MM.1S (cell line): ENCODE measurements around the gene PCDHA12.
"Not testable (repeated sequence)": the region's sequence is repeated elsewhere in the genome, so short reads cannot be mapped to it uniquely, and the experiment has no call there.

ENCODE experiments used
- DNase-seq: peaks from one replicate; pipeline ENCODE4 v3.0.0-alpha.2; 2015
- H2AFZ ChIP-seq: fragments of 300-600 bp; sonication (generic); 2 replicates; pipeline ENCODE4 v1.6.0; 2016; ENCODE audit warnings: antibody characterized with exemption, low read length
- H3F3A ChIP-seq: fragments of 300-600 bp; sonication (generic); 2 replicates; pipeline ENCODE4 v1.6.1; 2016; ENCODE audit warnings: mild to moderate bottlenecking, antibody characterized with exemption, low read length, moderate library complexity, mixed read lengths; ENCODE audit not compliant: insufficient read depth
- H3K27ac ChIP-seq: fragments of 300-600 bp; sonication (generic); 2 replicates; pipeline ENCODE4 v1.5.1; 2016; ENCODE audit warnings: mild to moderate bottlenecking, low read length
- H3K27me3 ChIP-seq: fragments of 300-600 bp; sonication (generic); replicated peaks from 2 replicates; pipeline ENCODE4 v1.6.0; 2016; ENCODE audit warnings: low read length; ENCODE audit not compliant: insufficient read depth
- H3K36me3 ChIP-seq: fragments of 300-600 bp; sonication (generic); replicated peaks from 2 replicates; pipeline ENCODE4 v1.6.1; 2016; ENCODE audit warnings: mild to moderate bottlenecking, low read length, mixed read lengths; ENCODE audit not compliant: insufficient read depth
- H3K4me1 ChIP-seq: fragments of 300-600 bp; sonication (generic); 2 replicates; pipeline ENCODE4 v1.6.1; 2016; ENCODE audit warnings: low read length, mixed read lengths
- H3K4me2 ChIP-seq: fragments of 300-600 bp; sonication (generic); 2 replicates; pipeline ENCODE4 v1.6.0; 2016; ENCODE audit warnings: low read depth, low read length
- H3K4me3 ChIP-seq: fragments of 300-600 bp; sonication (generic); 2 replicates; pipeline ENCODE4 v1.5.1; 2016; ENCODE audit warnings: low read length, mixed read lengths
- H3K79me2 ChIP-seq: fragments of 300-600 bp; sonication (generic); 2 replicates; pipeline ENCODE4 v1.6.1; 2016; ENCODE audit warnings: mixed run types, low read length, mixed read lengths
- H3K9ac ChIP-seq: fragments of 300-600 bp; sonication (generic); 2 replicates; pipeline ENCODE4 v1.6.1; 2016; ENCODE audit warnings: low read length, mixed read lengths
- H3K9me2 ChIP-seq: fragments of 300-600 bp; sonication (generic); replicated peaks from 2 replicates; pipeline ENCODE4 v1.6.1; 2016; ENCODE audit warnings: mild to moderate bottlenecking, low read length, mixed read lengths; ENCODE audit not compliant: insufficient read depth
- H3K9me3 ChIP-seq: fragments of 300-600 bp; sonication (generic); replicated peaks from 2 replicates; pipeline ENCODE4 v1.6.1; 2016; ENCODE audit warnings: mild to moderate bottlenecking, low read length, mixed read lengths; ENCODE audit not compliant: insufficient read depth
- H4K20me1 ChIP-seq: fragments of 300-600 bp; sonication (generic); 2 replicates; pipeline ENCODE4 v1.6.1; 2016; ENCODE audit warnings: mild to moderate bottlenecking, low read length, moderate library complexity, mixed read lengths; ENCODE audit not compliant: insufficient read depth
- CTCF ChIP-seq: fragments of 300-600 bp; sonication (generic); IDR thresholded peaks from 2 replicates; pipeline ENCODE4 v1.5.1; 2016; ENCODE audit warnings: antibody characterized with exemption, low read length, mixed read lengths
- EZH2 ChIP-seq: fragments of 300-600 bp; sonication (generic); optimal IDR thresholded peaks from 2 replicates; pipeline ENCODE3; 2017; ENCODE audit warnings: low read depth, mild to moderate bottlenecking, antibody characterized with exemption, low read length, mixed read lengths
- EZH2phosphoT487 ChIP-seq: fragments of 300-600 bp; sonication (generic); IDR thresholded peaks from 2 replicates; pipeline ENCODE4 v1.6.1; 2018; ENCODE audit warnings: antibody characterized with exemption, low read length

The PCDHA12 gene

DNA sequence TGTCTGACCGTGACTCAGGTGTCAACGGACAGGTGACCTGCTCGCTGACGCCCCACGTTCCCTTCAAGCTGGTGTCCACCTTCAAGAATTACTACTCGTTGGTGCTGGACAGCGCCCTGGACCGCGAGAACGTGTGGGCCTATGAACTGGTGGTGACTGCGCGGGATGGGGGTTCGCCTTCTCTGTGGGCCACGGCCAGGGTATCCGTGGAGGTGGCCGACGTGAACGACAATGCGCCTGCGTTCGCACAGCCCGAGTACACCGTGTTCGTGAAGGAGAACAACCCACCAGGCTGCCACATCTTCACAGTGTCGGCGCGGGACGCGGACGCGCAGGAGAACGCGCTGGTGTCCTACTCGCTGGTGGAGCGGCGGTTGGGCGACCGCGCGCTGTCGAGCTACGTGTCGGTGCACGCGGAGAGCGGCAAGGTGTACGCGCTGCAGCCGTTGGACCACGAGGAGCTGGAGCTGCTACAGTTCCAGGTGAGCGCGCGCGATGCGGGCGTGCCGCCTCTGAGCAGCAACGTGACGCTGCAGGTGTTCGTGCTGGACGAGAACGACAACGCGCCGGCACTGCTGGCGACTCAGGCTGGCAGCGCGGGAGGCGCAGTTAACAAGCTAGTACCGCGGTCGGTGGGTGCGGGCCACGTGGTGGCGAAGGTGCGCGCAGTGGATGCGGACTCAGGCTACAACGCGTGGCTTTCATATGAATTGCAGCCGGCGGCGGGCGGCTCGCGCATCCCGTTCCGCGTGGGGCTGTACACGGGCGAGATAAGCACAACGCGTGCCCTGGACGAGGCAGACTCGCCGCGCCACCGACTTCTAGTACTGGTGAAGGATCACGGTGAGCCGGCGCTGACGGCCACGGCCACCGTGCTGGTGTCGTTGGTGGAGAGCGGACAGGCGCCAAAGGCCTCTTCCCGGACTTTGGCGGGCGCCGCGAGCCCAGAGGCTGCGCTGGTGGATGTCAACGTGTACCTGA is 4.6 kb upstream of the PCDHA12 start:
- Histone ChIP-seq H3K79me2 (no peaks in the 10 kb centered on the region), H3K9me3 (no peaks in the 10 kb centered on the region), H3F3A (no peaks in the 10 kb centered on the region), H3K9me2 (no peaks in the 10 kb centered on the region), H3K36me3 (no peaks in the 10 kb centered on the region), H3K4me2 (no peak overlapping the region), H3K4me3 (no peak overlapping the region), H3K27me3 (no peaks in the 10 kb centered on the region), H3K27ac (no peak overlapping the region), H3K4me1 (no peaks in the 10 kb centered on the region), H4K20me1 (no peaks in the 10 kb centered on the region), H2AFZ (no peak overlapping the region), H3K9ac (no peak overlapping the region)
- TF ChIP-seq EZH2phosphoT487 (no peak), CTCF (no peak), EZH2 (no peak)
- DNase-seq: no peak

GRCh38 chr5:140876541-140877261 is 1.6 kb downstream of the PCDHA12 start:
- not testable (repeated sequence) for H3K36me3 ChIP-seq, H2AFZ ChIP-seq, H3K9me2 ChIP-seq, H3K4me2 ChIP-seq, H3K9me3 ChIP-seq, H3K27me3 ChIP-seq, H3K27ac ChIP-seq, H3K4me3 ChIP-seq, H3F3A ChIP-seq, H3K4me1 ChIP-seq, DNase-seq, H3K9ac ChIP-seq, H4K20me1 ChIP-seq, H3K79me2 ChIP-seq

DNA sequence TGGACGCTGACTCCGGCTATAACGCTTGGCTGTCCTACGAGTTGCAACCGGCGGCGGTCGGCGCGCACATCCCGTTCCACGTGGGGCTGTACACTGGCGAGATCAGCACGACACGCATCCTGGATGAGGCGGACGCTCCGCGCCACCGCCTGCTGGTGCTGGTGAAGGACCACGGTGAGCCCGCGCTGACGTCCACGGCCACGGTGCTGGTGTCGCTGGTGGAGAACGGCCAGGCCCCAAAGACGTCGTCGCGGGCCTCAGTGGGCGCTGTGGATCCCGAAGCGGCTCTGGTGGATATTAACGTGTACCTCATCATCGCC is 2.1 kb downstream of the PCDHA12 start:
- Histone ChIP-seq H3K4me3 (no peak overlapping the region), H3K79me2 (no peaks in the 10 kb centered on the region), H3K36me3 (no peaks in the 10 kb centered on the region), H2AFZ (no peak overlapping the region), H4K20me1 (no peaks in the 10 kb centered on the region), H3K4me1 (no peaks in the 10 kb centered on the region), H3K27ac (no peak overlapping the region), H3K9me2 (no peaks in the 10 kb centered on the region), H3K27me3 (no peaks in the 10 kb centered on the region), H3K4me2 (no peak overlapping the region), H3F3A (no peaks in the 10 kb centered on the region), H3K9ac (no peak overlapping the region), H3K9me3 (no peaks in the 10 kb centered on the region)
- no peak for DNase-seq
- TF ChIP-seq EZH2 (no peak), CTCF (no peak), EZH2phosphoT487 (no peak)
